ENCODE measurements around the gene ADIG.

ADIG gene

DNA sequence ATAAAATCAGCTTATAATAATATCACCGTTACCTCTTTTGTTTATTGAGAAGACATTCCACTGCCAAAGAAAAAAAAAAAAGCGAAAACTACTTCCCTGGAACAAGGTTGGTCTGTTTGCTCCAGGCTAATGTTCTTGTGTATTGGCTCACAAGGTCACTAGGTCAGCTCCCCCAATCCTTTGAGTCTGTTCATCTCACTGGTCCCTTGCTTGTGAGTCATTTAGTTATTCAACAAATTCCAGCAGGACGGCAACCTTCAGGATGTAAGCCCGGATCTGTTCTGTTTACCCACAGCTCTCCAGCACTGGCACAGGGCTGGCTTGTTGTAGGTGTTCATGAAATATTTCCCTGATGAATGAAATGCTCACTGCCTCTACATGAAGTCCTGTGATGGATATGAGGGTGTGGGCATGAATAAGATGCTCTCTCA, 23.9 kb downstream of the ADIG start:
- DNase-seq: no peak

DNA sequence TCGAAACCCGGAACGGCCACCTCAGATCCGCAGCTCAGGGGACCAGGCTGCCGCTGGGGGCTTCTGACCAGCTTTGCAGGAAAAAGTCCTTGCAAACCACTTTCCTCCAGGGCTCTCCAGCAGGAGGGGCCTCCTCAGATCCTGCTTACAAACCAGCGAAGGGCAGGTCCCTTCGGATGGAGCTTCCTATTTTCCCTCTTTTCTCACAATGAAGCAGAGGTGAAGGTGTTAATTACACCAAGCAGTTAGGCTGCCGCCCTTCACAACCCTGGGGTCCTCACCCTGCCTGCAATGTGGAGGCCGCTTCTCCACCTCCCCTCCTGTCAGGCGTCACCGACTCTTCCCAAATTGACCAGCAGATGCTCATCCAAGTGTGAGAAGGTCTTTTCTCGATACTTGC, 26.4 kb downstream of the ADIG start:
- DNase-seq: no peak

DNA sequence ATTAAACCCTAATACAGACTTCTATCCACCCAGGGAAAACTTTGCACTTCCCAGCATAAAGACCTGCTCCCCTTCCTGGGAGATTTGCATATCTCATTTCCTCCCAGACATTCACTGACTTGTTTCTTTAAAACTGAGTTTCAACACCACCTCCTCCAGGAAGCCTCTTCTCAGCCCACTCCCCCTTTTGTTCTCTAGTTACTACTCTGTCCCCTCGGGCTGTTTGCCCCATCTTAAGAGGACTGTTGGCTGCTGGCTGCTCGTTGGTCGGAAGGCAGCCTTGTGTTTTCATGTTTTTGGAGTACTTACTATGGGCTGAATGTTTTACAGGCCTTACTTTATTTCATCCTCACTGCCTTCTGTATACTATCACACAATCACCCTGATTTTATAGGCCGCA, 27.2 kb downstream of the ADIG start:
- DNase-seq: no peak

DNA sequence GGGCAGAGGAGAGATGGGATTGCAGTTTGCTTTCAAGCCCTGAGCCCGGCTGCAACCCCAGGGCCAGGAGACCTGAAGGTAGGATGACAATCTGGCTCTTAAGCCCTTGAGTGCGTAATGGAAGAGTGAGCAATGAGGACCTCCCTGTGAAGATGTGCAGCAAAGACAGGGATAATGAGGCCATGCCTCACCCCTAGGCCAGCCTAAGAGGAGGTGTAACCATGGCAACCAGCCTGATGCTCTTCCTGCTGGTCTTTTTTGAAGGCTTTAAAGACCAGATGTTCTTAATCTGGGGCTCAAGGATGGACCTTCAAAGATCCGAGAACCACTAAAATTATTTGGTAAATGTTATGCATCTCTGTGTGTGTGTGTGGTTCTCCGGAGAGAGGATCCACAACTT, 28.8 kb downstream of the ADIG start:
- DNase-seq: no peak

DNA sequence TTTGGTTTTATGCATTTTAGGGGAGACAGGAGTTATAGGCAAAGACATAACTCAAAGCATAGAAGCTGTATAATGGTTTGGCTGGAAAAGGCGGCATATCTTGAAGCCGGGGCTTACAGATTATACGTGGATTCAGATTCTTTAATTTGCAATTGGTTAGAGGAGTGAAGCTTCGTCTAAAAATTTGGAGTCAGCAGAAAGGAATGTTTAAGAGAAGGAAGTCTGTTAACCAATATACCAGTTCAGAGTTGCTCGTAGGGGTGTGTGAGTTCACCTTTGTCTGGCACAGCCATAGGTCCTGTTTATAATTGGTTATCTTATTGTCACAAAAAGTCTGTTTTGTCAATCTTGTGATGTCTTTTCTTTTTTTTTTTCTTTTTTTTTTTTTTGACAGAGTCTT, 29.5 kb downstream of the ADIG start:
- DNase-seq: no peak

DNA sequence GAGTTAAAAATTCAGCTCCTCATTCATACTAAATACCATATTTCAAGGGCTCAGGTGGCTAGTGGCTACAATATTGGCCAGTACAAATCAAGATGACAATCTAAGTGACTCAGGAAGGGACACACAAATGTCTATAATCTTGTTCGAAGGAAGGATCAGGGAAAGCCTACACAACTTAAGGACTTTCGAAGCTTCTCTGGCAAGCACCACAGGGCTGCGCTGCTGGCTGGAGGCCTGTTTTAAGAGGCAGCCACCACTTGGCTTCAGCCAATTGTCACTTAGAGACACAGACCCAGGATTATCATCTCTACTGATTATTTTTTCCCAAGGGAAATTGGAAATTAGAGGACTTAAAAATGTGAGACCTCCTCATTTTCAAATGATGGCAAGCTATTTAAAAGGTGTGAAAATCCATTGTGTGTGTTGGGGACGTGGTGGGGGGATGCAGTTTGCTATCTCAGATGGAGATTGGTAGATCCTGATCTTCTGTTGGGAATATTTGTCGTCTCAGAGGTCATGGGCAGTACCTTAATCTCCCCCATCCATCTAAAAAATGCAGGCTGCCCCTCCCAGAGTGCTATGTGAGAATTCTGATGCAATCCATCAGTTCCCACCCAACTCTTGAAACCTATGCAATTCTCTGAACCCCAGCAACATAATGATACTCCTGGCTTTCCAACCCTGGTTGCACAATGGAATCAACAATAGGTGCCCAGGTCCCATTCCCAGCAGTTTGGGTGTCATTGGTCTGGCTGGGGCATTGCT, 31.9 kb downstream of the ADIG start:
- DNase-seq: no peak

DNA sequence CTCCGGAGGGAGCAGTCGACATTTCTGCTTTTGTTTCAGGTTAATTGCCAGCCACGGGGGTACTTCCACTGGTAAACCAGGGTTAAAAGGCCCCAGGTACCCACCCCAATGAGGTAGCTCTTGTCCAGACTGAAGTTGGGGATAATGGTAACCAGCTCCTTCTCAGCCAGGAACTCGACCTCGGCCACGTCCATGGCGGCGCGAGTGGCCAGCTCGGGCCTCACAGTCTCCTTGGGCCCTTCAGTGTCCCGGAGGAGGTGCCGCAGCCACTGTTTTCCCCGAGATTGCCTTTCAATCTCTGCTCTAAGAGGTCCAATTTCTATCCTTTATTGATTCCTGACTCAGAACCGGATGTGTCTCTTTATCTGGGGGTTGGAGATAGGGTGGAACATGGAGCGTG, 34.3 kb downstream of the ADIG start:
- no peak for DNase-seq

DNA sequence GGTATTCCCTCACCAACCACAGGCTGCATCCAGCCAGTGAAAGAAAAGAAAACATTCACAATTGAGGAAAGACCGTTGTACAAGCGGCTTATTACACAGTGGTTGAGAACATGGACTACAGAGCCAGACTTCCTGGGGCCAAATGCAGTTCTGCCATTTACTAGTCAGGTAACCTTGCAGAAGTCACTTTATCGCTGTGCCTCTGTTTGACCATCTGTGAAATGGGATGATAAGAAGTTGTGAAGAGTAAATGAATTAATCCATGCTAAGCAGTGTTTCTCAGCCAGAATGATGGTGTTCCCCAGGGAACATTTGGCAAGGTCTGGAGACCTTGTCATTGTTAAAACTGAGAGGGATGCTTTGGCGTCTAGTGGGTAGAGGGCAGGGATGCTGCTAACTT, 35.5 kb downstream of the ADIG start:
- DNase-seq: no peak

DNA sequence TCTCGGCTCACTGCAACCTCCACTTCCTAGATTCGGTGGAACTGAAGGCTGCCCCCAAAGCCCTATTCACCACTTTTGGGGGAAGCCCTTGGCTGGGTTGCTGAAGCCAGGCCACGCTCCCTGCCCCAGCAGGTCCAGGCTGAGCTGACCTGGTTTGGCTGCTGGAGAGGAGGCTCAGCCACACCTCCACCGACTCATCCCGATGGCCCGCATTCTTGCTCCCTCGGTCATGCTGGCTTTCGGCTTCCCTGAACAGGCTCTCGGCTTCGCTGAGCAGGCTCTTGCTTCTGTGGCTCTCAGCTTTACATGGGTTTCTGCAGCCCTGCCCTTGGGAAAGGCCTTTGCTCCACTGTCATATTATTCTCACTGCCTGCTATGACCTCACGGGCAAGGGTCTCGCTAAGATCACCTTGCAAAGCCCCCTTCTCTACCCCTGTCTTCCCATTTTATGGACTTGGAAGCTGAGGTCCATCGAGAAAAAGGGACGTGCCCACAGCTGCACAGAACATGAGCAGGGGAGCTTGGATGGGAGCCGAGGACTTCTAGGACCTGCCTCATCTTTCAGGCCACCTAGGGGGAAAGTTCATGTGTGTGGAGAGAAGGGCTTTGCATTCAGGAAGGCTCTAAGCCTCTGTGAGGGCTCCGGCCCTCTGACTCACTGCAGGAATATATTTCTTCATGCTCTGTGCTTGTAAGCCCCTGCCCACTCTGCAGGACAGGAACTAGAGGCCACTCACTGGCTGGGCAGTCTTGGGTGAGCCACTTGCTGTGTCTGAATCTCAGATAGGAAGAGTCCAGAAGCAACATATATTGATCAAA, 36.2 kb downstream of the ADIG start:
- DNase-seq: no peak

DNA sequence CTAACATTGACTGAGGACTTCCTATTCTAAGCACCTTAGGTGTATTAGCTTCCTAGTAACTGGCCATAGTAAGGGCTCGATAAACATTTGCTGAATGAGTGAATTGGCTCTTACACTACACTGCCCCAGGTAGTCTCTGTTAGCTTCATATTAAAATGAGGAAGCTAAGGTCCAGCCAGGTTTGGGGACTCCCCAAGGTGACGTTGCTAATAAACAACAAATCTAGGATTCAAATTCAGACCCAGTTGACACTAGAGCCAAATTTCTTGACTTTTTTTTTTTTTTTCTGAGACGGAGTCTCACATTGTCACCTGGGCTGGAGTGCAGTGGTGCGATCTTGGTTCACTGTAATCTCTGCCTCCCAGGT, 36.8 kb downstream of the ADIG start:
- DNase-seq: no peak

DNA sequence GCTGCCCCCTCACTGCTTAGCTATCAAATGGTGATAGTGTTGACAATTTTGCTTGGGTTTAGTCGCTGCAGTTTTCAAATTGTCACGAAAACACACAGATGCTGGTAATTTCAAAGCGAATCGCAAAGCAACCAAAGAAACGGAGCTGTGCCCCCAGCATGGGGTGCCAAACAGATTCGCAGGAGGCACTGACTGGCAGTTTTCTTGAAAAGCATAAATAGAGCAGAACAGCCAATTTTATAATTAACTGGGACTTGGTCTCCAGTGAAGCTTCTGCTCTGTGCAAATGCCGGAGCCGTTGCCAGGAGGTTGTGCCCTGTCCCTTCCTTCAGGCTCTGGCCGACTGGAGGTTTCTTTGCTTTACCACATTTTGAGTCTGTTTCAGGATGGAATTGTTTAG, 39.4 kb downstream of the ADIG start:
- DNase-seq: no peak

DNA sequence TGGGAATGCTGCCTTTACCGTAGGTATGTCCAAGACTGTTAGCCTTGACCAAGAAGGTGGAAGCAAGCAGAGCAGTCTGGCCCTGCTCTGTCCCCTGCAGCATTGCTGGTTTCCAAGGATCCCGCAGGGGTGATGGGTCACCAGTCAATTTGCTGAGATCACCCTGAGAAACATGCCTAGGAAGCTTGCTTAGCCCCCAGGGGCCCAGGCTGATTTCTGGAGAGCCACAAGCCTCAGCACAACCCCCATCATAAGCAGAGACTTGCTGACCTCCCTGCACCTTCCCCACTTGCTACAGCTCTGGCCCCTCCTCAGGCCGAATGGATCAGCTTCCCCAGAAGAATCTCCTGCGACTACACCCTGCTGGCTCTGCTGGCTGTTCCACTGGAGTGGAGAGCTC, 42.1 kb downstream of the ADIG start:
- no peak for DNase-seq

DNA sequence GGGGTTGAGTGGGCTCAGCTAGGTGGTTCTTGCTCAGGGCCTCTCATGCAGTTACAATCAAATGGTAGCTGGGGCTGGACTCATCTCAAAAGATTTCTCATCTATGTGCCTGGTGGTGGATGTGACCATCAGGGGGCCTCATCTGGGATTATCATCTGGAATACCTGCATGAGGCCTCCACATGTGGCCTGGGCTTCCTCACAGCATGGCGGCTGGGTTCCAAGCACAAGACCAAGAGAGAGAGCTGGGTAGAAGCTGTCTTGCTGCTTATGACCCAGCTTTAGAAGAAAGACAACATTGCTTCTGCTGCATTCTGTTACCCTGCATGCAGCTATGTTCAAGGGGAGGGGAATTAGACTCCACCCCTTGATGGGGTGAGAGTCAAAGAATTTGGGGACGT, 43.1 kb downstream of the ADIG start:
- DNase-seq: no peak

DNA sequence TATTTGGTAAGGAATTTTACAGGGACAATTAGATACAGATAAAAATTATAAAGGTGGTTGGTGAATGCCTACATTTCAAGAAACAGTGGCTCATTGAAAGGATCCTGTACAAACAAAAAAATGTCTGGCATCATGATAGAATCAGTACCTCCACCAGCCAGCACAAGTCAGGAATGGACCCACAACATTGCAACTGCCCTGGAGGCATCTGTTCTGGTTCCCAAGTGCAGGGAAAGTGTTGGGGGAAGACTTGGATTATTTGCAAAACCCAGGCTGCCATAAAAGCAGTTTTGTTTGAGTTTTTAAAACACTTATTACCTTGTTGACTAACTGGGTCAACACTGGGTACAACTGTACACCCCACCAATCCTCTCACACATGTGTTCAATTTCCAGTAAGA, 44.9 kb downstream of the ADIG start:
- no peak for DNase-seq

DNA sequence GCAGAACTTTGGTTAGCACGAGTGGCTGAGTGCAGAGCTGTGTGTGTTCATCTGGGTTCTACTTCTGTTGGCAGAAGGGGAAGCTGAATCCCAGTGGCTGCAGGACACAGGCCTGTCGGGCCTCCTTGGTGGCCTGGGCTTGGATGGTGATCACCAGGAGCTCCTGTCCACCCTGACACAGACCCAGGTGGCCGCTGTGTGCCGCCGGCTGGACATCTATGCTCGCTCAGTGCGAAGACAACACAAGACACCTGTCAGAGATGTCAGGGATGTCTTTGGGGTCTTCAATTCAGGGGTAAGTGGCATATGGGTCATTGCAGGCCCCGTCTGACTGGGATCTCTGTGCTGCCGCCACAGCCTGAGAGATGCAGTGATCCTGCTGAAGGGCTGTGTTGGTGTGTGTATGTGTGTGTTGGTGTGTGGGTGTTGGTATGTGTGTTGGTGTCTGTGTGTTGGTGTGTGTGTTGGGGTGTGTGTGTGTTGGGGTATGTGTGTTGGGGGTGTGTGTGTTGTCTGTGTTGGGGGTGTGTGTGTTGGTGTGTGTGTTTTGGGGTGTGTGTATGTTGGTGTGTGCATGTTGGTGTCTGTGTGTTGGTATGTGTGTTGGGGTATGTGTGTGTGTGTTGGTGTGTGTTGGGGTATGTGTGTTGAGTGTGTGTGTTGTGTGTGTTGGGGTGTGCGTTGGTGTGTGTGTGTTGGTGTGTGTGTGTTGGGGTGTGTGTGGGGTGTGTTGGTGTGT, 46.1 kb downstream of the ADIG start:
- no peak for DNase-seq

DNA sequence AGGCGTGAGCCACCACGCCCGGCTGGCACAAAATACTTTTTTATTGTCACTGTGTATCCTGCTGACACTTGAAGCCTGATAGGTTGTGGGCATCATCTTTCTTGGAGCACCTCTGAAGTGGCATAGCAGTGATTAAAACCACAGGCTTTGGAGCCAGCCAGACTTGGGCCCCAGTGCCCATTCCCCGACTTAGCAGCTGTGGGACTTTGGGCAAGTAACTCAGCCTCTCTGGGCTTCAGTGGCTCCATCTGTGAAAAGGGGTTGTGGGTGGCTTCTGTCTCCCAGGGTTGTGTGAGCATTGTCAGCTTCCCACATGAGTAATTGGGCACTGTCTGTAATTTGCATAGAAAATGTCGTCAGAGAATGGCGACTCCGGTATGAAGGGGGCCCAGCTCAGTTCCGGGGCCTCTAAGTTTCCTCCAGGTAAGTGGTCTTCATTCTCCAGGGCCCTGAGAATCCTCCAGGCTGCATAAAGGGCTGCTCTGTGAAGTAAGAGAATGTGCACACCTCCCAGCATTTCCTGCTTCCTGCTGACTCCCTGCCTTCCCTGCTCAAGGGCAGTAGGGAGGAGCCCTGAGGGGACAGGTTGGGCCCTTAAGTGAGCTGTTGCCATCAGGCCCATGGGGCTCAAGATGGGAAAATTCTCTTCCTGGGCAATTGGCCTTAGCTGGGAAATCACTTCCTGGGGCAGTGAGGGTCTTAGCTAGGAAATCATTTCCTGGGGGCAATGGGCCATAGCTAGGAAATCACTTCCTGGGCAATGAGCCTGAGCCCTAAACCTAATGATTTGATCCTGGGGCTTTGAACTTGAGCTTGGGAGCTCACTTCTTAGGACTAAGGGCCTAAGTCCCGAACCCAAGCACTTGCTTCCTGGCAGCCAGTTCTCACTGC, 47.8 kb downstream of the ADIG start:
- no peak for DNase-seq

DNA sequence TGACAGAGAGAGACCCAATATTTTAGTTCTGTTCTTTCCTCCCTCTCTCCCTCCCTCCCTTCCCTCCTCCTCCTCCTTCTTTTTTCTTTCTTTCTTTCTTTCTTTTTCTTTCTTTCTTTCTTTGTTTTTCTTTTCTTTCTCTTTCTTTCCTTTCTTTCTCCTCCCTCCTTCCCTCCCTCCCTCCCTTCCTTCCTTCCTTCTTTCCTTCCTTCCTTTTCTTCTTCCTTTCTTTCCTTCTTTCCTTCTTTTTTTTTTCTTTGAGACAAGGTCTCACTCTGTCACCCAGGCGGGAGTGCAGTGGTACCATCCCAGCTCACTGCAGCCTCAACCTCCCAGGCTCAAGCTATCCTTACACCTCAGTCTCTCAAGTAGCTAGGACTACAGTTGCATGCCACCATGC, 49.0 kb downstream of the ADIG start:
- DNase-seq: no peak

DNA sequence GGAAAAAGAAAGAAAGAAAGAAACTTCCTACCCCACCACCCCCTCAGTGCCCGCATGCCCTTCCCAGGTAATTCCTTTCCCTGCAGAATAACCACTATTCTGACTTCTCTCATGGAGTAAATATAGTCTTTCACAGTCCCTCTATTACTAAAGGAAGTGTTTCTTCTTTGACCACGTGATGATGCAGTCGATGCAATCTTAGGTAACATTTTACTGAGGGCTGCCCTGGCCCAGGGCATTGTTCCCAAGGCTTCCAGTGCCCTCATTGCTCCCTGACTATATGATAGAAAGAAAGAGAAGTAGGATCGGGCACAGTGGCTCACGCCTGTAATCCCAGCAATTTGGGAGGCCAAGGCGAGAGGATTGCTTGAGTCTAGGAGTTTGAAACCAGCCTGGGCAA, 49.7 kb downstream of the ADIG start:
- DNase-seq: no peak

DNA sequence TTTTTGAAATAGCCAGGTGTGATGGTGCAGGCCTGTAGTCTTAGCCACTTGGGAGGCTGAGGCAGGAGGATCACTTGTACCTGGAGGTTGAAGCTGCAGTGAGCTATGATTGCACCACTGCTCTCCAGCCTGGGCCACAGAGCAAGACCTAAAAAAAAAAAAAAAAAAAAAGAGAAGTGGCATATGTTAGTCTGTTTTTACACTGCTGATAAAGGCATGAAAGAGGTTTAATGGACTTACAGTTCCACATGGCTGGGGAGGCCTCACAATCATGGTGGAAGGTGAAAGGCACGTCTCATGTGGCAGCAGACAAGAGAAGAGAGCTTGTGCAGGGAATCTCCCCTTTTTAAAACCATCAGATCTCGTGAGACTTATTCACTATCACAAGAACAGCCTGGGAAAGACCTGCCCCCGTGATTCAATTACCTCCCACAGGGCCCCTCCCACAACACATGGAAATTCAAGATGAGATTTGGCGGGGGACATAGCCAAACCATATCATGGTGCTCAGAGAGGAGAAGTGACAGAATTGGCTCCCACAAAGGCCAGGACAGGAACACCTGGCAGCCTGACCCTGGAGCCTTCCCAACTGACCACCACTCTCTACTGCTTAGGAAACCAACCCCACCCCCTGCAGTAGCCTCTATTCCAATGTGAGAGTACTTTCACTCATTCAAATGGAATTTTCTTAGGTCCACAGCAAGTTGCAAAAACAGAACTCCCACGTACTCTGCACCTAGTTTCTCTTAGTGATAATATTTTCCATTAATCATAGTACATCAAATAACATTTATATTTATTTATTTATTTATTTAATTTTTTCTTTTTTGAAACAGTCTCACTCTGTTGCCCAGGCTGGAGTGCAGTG, 50.4 kb downstream of the ADIG start:
- no peak for DNase-seq

DNA sequence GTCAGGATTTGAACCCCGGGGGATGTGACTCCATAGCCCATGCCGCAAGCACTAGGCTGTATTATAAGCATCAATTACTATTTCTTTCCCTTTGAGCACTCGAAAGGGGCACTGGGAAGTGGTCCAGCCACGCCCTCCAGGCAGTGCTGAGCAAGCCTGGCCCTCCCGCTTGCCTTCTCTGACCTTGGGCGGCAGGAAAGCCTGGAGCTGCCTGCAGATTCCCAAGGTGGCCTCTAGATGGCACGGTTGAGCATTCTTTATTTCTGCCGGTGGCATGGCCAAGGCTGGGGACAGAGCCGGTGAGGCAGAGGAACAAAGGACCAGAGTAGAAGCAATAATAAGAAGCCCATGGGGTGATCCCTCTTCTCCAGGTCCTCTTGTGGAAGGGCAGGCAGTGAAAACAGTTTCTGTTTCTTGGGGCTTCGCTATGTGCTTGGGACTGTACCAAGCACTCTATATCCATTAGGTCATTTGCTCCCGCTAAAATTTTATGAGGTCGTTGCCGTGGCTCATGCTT, 52.6 kb downstream of the ADIG start:
- no peak for DNase-seq

DNA sequence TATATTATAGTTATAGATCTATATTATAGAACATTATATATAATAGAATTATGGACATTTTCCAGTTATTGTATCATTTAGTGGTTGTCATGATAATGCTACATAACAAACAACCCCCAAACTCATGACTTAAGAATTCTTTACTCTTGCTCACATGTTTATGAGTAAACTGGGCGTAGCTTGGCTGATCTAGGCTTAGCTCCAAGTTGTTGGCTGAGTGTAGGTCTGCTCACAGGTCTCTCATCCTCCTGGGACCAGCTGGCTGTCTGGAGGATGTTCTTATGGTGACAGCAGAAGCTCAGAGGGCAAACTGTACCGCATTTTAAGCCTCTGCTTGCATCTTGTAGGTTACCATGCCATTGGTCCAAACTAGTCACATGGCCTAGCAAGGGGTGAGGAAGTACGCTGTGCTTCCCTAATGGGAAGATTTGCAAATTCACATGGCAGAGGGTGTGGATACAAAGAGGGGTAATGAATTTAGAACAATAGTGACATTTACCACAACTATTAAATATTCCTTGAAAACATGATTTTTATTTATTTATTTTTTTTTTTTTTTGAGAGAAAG, 54.8 kb downstream of the ADIG start:
- no peak for DNase-seq
